Right ventricle myocardium superior (tissue), 1 donor: ENCODE data around the gene HOXD11. TPM values are rescaled to one million over a fixed set of nuclear protein-coding genes. Genes with fewer than 3 reads are reported as not detected.

Experiments used
- ATAC-seq: fragments of 200-7000 bp; cut with Tn5 transposase; one replicate; pipeline ENCODE4 v1.9.1; 2020; ENCODE audit warnings: mild to moderate bottlenecking; ENCODE audit not compliant: poor library complexity
- DNase-seq: peaks from one replicate; pipeline ENCODE4 v3.0.0-alpha.2; 2020
- intact Hi-C: fragments of 100-400 bp; cut with DNase I; formaldehyde crosslinking; loops from one replicate; pipeline ENCODE4 v1.11.2; 2022
- total RNA-seq: library from RNA; stranded (reverse); fragmentation: NEBNext Ultra II Directional; extraction: Animal tissue kit (Norgen Biotek cat#: 25700); gene quantifications from one replicate; pipeline ENCODE4 v1.2.1, GENCODE V29; 2021
- donor health status: DM: no; HTN: yes; CAD: no; lungs with severe emphysema.

The HOXD11 gene
- total RNA-seq, 1 donor from 2014 or later: not detected

DNA sequence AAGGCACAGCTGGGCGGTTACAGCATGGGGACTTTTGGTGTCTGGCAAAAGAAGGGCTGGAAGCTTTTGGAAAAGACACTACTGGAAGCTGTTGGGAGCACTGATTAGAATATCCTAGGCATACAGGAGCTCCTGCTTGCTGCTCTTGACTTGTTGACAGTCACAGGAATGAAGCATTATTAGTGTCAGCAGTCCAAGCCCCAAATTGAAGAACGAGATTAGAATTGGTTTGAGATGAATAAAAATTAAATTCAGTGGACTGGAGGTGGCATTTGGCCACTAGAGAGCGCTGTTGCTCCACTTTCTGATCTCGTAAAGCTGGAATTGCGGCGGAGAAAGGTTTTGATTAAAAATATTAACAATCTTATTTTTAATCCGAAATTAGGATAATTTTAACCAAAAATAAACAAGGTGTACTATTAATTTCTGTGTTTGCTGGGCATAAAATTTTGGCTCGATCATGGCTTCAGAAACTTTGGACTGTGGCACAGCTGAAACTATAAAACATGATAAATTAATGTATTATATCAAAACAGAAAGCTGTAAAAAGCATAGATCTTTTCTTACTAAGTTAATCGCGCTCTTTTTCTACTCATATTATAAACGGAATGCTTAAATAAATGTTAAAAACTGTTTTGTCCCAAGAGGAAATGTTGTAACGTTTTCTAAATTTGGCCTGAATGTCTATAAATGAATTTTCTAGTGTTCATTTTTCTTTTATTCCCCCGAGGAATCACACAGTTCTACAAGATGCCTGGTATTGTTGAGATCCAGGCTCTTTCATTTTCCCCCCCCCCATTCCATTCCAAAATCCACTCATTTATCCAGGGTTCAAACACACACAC, 20.1 kb downstream of the HOXD11 start:
- peak; percentile 66 for DNase-seq
- intact Hi-C loops: loop anchor here (10.0 kb wide), 2 partner anchors 688 to 1018 kb away; no protein-coding TSS in a partner anchor
- no peak for ATAC-seq

DNA sequence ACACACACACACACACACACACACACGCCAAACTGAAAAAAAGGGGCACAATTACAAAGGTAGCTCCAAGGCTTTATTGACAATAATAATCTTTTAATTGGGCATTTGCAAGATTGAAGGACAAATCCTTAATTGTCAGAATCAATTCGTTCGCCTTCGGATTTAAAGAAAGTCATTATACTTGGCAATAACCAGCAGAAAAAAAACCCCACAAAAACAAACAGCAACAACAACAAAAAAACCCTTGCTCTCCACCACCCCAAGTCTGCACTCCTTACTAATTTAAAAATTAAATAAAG, 20.6 kb downstream of the HOXD11 start:
- intact Hi-C loops: loop anchor here (10.0 kb wide), 2 partner anchors 687 to 1017 kb away; no protein-coding TSS in a partner anchor
- DNase-seq (no peak), ATAC-seq (no peak)

- DNase-seq (no peak), ATAC-seq (no peak)
- intact Hi-C loops: loop anchor here (10.0 kb wide), 2 partner anchors 686 to 1016 kb away; no protein-coding TSS in a partner anchor
Measured at GRCh38 chr2:176128172-176128981, 21.3 kb downstream of the HOXD11 start.

GRCh38 chr2:176128982-176129796, 22.1 kb downstream of the HOXD11 start, which contains the start of gene HOXD8:
HOXD8 (plus strand) TSS chr2:176129705; CDS start chr2:176130367, 662 bp downstream.
- intact Hi-C loops: loop anchor here (10.0 kb wide), 2 partner anchors 686 to 1016 kb away; no protein-coding TSS in a partner anchor
- ATAC-seq: peak; percentile 38
- DNase-seq: no peak

DNA sequence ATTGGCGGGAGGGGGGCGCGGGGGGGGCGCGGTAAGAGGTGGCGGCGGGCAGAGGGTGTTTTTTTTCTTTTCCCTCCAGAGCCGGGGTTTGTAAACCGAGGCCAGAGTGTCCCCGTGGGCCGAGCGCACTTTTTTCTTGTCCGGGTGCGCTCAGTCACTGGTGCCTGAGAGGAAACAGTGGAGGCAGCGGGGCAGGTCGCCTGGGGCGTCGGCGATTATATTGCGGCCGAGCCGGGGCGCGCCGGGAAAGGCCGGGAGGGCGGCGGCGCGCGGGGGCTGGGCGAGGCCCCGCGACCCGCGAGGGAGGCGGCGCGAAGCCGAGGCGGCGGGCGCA, 22.7 kb downstream of the HOXD11 start:
- no peak for DNase-seq

DNA sequence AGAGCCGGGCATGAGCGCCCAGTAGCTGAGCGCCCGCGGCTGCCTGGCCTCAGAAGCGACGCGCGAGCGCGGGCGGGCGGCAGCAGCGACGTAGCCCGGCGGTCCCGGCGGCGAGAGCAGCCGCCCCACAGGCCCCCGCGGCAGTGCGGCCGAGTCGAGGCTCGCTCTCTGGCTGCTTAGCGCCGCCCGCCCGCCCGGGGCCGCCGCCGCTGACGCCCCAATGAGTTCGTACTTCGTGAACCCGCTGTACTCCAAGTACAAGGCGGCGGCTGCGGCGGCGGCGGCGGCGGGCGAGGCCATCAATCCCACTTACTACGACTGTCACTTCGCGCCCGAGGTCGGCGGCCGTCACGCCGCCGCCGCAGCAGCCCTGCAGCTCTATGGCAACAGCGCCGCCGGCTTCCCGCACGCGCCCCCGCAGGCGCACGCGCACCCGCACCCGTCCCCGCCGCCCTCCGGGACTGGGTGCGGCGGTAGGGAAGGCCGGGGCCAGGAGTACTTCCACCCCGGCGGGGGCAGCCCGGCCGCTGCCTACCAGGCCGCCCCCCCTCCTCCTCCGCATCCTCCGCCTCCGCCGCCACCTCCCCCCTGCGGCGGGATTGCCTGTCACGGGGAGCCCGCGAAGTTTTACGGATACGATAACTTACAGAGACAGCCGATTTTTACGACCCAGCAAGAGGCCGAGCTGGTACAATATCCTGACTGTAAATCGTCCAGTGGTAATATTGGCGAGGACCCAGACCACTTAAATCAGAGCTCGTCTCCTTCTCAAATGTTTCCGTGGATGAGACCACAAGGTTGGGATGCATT, 23.3 kb downstream of the HOXD11 start:
- intact Hi-C loops: no loop called here

More for the DNA sequence above, 22.7 kb downstream of the HOXD11 start:
- no peak for ATAC-seq
- intact Hi-C loops: loop anchor here (10.0 kb wide), 2 partner anchors 685 to 1015 kb away; no protein-coding TSS in a partner anchor

DNA sequence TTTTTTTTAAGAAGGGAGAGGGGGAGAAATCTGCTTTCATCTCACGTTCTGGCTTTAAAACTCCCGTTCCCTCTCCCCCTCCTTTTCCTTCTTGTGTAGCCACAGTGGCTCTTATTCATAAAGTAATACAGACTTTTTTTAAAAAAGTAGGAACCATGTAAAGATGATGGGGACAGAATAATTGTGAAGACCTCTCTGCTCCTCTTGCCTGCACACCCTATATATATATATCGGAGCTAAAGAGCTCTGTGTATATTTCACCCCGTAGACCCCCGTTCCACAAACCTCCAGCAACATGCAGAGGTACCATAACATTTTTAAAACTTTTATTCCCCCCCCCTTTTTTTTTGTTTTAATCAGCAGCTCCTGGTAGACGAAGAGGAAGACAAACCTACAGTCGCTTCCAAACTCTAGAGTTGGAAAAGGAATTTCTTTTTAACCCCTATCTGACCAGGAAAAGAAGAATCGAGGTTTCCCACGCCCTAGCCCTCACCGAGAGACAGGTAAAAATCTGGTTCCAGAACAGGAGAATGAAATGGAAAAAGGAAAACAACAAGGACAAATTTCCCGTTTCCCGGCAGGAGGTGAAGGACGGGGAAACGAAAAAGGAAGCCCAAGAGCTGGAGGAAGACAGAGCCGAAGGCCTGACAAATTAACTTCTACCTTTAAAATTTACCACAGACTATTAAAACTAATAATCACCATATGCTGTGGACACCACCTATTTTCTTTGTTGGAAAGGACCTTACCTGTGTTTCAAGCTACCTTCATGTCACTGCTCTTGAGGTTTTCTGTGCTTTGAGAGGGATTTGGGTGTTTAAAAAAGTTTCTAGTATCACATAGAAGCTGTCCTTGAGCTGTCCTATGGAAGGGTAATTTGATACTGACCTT, 24.1 kb downstream of the HOXD11 start:
- DNase-seq (no peak), ATAC-seq (no peak)
- intact Hi-C loops: no loop called here

More for the DNA sequence above, 23.3 kb downstream of the HOXD11 start:
- DNase-seq (no peak), ATAC-seq (peak; percentile 29)

DNA sequence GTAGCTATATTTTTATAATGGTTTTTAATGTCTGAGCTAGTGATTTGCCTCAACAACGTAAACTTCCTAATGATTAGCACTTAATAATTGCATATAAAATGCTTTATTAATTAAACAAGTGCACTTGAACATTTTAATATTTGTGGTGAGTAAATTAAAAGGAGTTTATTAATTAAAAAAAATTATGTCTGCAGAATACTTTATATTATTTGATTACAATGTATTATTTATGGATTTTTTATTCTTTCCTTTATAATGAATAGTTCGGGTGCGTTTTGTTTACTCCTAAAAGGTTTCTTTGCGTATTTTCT, 24.7 kb downstream of the HOXD11 start:
- no peak for ATAC-seq
- intact Hi-C loops: no loop called here
- DNase-seq: no peak

- no peak for DNase-seq
- no peak for ATAC-seq
- intact Hi-C loops: no loop called here
Measured at GRCh38 chr2:176132205-176133171, 25.4 kb downstream of the HOXD11 start.

DNA sequence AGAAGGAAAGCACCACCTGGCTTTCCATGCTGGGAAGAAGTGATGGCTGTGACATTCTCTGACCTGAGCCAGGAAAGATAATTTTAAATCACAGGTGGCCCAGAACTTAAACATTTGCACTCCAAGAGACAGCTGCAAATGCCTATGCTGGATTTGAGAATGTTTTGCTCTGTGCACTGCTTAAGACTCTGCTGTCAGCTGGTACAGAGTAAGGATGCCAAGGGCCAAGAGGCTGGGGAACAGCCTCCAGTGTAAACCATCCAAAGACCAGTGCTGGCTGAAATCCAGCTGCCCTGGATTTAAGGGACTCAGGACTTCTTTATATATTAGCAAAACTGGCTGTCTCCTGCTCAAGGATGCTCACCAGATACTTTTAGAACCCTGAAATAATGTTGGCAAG, 26.3 kb downstream of the HOXD11 start:
- DNase-seq (no peak), ATAC-seq (no peak)
- intact Hi-C loops: no loop called here

GRCh38 chr2:176134035-176134434, 27.0 kb downstream of the HOXD11 start:
- intact Hi-C loops: no loop called here
- DNase-seq (no peak), ATAC-seq (no peak)

DNA sequence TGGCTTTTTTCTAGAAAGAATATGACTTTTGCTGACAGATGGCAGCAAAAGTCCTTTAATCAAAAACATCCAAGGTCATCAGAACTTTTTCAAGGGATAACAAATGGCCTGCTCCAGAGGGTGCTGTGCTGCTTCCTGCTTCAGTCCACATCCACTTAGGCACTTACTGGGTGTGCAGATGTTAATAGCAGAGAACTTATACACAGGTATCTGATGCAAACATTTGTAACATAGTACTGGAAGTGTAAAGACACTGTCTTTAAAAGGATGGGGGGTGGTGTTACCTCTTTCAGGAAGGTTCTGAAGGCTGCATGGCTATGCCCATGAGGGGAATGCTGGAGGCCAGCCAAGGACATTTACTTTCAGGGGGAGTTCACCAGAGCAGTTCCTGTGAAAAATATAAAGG, 28.0 kb downstream of the HOXD11 start:
- no peak for ATAC-seq
- intact Hi-C loops: no loop called here
- no peak for DNase-seq

DNA sequence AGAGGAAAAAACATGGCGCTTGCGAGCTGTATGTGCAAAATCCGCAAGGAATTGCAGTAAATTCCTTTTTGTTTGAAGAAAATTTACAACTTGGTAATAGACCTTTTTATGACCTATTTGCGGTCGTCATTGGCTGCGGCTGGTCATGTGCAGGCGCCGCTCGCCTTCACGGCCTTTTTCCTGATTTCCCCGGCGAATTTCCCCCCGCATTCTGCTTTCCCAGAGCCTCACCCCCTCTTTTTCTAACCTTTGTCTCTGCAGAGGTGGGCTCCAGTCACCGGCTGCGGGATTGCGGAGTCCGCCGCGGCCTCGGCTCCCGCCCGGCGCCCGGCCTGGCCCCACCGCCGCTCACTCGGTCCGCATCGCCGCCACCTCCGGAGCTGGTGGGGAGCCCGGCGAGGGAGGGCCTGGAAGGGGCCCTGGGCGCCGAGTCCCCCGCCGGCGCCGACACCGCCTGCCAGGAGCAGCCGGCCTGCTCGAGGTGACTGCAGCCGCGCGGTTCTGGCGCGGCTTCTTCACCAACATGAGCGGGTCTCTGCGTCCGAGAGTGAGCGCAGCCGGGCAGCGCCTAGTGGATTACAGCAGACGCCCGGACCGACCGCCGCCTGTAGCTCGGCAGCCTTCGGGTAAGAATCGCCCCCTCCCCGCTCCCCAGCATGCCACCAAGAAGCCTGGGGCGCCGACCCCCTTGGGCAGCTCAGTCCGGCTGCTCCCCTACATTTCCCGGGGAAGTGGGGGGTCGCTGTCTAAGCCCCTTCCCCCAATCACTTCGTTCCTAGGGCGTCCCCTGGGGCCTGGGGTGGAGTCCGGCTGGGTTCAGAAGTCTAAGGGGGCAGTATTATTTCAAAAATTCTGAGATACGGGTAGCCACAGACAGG, 29.5 kb downstream of the HOXD11 start:
- DNase-seq (no peak), ATAC-seq (no peak)
- intact Hi-C loops: no loop called here

DNA sequence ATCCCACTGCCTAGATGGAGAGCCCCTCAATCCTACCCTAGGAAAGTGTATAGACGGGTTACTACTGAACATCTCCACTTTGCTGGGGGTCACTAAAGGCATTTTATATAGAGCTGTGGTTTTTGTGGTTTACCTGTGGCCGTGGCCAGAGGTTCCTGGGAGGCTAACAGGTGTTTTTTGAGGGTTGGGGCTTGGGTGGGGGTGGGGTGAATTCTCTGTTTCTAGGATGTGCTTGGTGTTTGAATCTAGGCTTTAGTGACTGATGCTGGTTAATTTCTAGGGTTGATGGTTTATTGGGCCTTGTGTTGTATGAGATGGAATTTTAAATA, 30.1 kb downstream of the HOXD11 start:
- intact Hi-C loops: no loop called here
- ATAC-seq: no peak
- no peak for DNase-seq

DNA sequence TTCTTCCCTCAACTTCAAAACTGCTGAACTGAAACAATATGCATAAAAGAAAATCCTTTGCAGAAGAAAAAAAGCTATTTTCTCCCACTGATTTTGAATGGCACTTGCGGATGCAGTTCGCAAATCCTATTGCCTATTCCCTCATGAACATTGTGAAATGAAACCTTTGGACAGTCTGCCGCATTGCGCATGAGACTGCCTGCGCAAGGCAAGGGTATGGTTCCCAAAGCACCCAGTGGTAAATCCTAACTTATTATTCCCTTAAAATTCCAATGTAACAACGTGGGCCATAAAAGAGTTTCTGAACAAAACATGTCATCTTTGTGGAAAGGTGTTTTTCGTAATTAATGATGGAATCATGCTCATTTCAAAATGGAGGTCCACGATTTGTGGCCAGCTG, 30.8 kb downstream of the HOXD11 start:
- intact Hi-C loops: no loop called here
- DNase-seq (no peak), ATAC-seq (no peak)
